Measurements from ENCODE around the gene NFATC4. TPM values are rescaled to one million over a fixed set of nuclear protein-coding genes. Genes with fewer than 3 reads are reported as not detected.

The NFATC4 gene
- total RNA-seq, 1 experiment from 2014 or later: 15.1 TPM

DNA sequence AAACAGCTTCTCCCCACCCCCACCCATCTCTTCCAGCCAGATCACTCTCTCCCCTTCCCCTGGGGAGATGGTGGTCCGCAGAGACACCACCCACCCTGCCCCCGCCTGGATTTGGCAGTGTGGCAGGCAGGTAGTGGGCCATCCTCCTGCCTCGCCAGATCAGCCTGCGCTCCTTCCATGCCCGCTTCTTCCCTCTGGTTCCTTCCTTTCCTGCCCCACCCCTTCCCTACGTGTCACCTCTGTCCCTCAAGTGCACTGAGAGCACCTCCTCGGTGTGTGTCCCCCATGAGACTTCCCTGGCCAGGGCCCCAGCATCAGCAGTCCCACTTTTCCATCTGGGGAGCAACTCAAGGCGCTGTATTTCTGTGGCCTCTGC lies 31.5 kb downstream of the NFATC4 start:
- TF ChIP-seq EZH2 (IDR thresholded peaks at IDR 0.05; ENCODE audit: low read length, unreplicated experiment): no peak
- no peak for ATAC-seq
- Histone ChIP-seq H3K27me3 (ENCODE audit: low read length) (no peaks in the 10 kb centered on the region), H2AFZ (ENCODE audit: low read length) (peak overlapping the region; percentile 76), H3K4me1 (ENCODE audit: insufficient read depth, low read length) (peaks cover 5% of the 10 kb centered on the region; the same call in 1 of the 2 replicates), H3K4me2 (ENCODE audit: low read length) (peak overlapping the region; percentile 78), H3K9me2 (replicated peaks; ENCODE audit: low read length) (no peaks in the 10 kb centered on the region), H3K9ac (ENCODE audit: low read length) (no peak overlapping the region), H3F3A (ENCODE audit: low read length, unreplicated experiment) (no peaks in the 10 kb centered on the region), H3K79me2 (ENCODE audit: low read length) (no peaks in the 10 kb centered on the region), H3K36me3 (ENCODE audit: low read depth, low read length) (no peaks in the 10 kb centered on the region), H3K27ac (ENCODE audit: low read length) (no peak overlapping the region), H3K9me3 (ENCODE audit: low read length) (no peaks in the 10 kb centered on the region), H3K4me3 (ENCODE audit: low read length) (peak overlapping the region; percentile 64), H4K20me1 (ENCODE audit: low read length) (no peaks in the 10 kb centered on the region)
- POLR2A ChIA-PET (ENCODE audit: unreplicated experiment): no interaction called here
- no peak for DNase-seq
- BruUV-seq (replicated peaks): no TSS peak
- CTCF ChIA-PET: no interaction called here
- intact Hi-C loops (cut with micrococcal nuclease): no loop called here

- H3K9me2 ChIP-seq (replicated peaks; ENCODE audit: low read length): no peaks in the 10 kb centered on the region
- no peak for TF ChIP-seq EZH2 (IDR thresholded peaks at IDR 0.05; ENCODE audit: low read length, unreplicated experiment)
- TF ChIP-seq, protein P1, sequence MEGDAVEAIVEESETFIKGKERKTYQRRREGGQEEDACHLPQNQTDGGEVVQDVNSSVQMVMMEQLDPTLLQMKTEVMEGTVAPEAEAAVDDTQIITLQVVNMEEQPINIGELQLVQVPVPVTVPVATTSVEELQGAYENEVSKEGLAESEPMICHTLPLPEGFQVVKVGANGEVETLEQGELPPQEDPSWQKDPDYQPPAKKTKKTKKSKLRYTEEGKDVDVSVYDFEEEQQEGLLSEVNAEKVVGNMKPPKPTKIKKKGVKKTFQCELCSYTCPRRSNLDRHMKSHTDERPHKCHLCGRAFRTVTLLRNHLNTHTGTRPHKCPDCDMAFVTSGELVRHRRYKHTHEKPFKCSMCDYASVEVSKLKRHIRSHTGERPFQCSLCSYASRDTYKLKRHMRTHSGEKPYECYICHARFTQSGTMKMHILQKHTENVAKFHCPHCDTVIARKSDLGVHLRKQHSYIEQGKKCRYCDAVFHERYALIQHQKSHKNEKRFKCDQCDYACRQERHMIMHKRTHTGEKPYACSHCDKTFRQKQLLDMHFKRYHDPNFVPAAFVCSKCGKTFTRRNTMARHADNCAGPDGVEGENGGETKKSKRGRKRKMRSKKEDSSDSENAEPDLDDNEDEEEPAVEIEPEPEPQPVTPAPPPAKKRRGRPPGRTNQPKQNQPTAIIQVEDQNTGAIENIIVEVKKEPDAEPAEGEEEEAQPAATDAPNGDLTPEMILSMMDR (conservative IDR thresholded peaks at IDR 0.05; ENCODE audit: low read depth, low read length): no peak
- no peak for TF ChIP-seq EZH2phosphoT487 (IDR thresholded peaks at IDR 0.05; ENCODE audit: borderline replicate concordance, low read length)
- ChIA-PET CTCF (interaction anchor here (0.7 kb wide), 1 partner anchor 67 kb away, joined by 6 read pairs; no protein-coding TSS in a partner anchor), POLR2A (ENCODE audit: unreplicated experiment) (no interaction called here)
- intact Hi-C loops (cut with micrococcal nuclease): no loop called here
- no peak for DNase-seq
- no peak for ATAC-seq
- no peak overlapping the region for H3K27ac ChIP-seq (ENCODE audit: low read length)
- H3K4me1 ChIP-seq (ENCODE audit: insufficient read depth, low read length): peaks cover 5% of the 10 kb centered on the region; the same call in 1 of the 2 replicates
- no peaks in the 10 kb centered on the region for H4K20me1 ChIP-seq (ENCODE audit: low read length)
- no peak overlapping the region for H3K4me3 ChIP-seq (ENCODE audit: low read length)
- no peaks in the 10 kb centered on the region for H3K9me3 ChIP-seq (ENCODE audit: low read length)
- BruUV-seq (replicated peaks): no TSS peak
- H3K9ac ChIP-seq (ENCODE audit: low read length): no peak overlapping the region
- no peak overlapping the region for H2AFZ ChIP-seq (ENCODE audit: low read length)
- H3K79me2 ChIP-seq (ENCODE audit: low read length): no peaks in the 10 kb centered on the region
- H3K4me2 ChIP-seq (ENCODE audit: low read length): peak overlapping the region; percentile 78
- no peaks in the 10 kb centered on the region for H3K36me3 ChIP-seq (ENCODE audit: low read depth, low read length)
- no peaks in the 10 kb centered on the region for H3K27me3 ChIP-seq (ENCODE audit: low read length)
- H3F3A ChIP-seq (ENCODE audit: low read length, unreplicated experiment): no peaks in the 10 kb centered on the region
Observed at GRCh38 chr14:24399999-24400718, 32.2 kb downstream of the NFATC4 start.

- H3K9ac ChIP-seq (ENCODE audit: low read length): no peak overlapping the region
- H3K4me2 ChIP-seq (ENCODE audit: low read length): no peak overlapping the region
- ChIA-PET CTCF (no interaction called here), POLR2A (ENCODE audit: unreplicated experiment) (no interaction called here)
- BruUV-seq (replicated peaks): TSS peak; percentile 7
- no peaks in the 10 kb centered on the region for H3K9me3 ChIP-seq (ENCODE audit: low read length)
- no peaks in the 10 kb centered on the region for H3K79me2 ChIP-seq (ENCODE audit: low read length)
- no peaks in the 10 kb centered on the region for H3K36me3 ChIP-seq (ENCODE audit: low read depth, low read length)
- no peaks in the 10 kb centered on the region for H3K27me3 ChIP-seq (ENCODE audit: low read length)
- TF ChIP-seq, protein P1 (conservative IDR thresholded peaks at IDR 0.05; ENCODE audit: low read depth, low read length): no peak
- no peak for TF ChIP-seq EZH2phosphoT487 (IDR thresholded peaks at IDR 0.05; ENCODE audit: borderline replicate concordance, low read length)
- no peak for TF ChIP-seq EZH2 (IDR thresholded peaks at IDR 0.05; ENCODE audit: low read length, unreplicated experiment)
- H2AFZ ChIP-seq (ENCODE audit: low read length): no peak overlapping the region
- H3K4me1 ChIP-seq (ENCODE audit: insufficient read depth, low read length): peaks cover 5% of the 10 kb centered on the region; the same call in 1 of the 2 replicates
- H3K4me3 ChIP-seq (ENCODE audit: low read length): no peak overlapping the region
- no peaks in the 10 kb centered on the region for H3K9me2 ChIP-seq (replicated peaks; ENCODE audit: low read length)
- no peak overlapping the region for H3K27ac ChIP-seq (ENCODE audit: low read length)
- H4K20me1 ChIP-seq (ENCODE audit: low read length): no peaks in the 10 kb centered on the region
- DNase-seq (no peak), ATAC-seq (no peak)
- no peaks in the 10 kb centered on the region for H3F3A ChIP-seq (ENCODE audit: low read length, unreplicated experiment)
- intact Hi-C loops (cut with micrococcal nuclease): no loop called here
Observed at GRCh38 chr14:24401810-24402702, 34.1 kb downstream of the NFATC4 start.
